DMS 273 (cell line): ENCODE data around the gene FKTN.
"Not testable (repeated sequence)": the region's sequence is repeated elsewhere in the genome, so short reads cannot be mapped to it uniquely, and the experiment has no call there.

Experiments used
- DNase-seq: peaks from one replicate; lab custom pipeline; 2025; ENCODE audit not compliant: unreplicated experiment; lab: John Stamatoyannopoulos, UW

Gene FKTN

DNA sequence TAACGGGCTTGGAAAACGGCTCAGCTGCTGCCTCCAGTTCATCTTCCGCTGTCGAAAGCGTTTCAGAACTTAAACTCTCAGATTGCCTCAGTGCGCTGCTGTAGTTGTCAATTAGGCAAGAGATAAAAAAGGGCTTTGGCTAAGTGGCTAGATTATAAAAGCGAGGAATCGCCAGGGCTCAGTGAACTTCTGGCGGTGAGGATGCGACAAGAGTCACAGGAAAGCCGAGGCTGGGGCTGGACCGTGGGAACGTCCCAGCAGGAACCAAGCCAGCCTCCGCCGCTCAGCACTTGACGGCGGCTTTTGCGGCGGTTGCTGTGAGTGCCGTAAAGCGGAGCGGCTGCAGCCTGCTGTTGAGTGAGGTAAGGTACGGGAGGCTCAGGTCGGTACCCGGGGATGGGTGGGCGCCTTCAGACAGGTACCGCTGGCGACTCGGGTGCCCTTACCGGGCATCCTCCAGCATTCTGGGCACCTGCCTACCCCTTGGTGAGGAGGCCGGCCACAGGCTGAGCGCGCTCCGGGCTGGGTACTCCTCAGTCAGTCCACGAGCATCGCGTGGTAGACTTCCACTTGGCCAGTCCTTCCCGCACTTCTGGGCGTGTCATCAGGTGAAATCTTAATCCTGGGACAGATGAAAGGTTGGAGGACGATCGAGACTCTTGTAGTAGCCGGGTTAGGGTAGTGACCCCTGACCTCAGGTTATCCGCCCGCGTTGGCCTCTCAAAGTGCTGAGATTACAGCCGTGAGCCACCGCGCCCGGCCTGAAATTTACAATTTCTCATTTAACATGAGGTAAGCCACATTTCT is at the start of gene FKTN:
Gene FKTN, plus strand, starts transcription at position 328 of the 807 bp plus-strand sequence. CDS start 16,902 bp downstream, outside the sequence.
- peak; percentile 93 for DNase-seq

DNA sequence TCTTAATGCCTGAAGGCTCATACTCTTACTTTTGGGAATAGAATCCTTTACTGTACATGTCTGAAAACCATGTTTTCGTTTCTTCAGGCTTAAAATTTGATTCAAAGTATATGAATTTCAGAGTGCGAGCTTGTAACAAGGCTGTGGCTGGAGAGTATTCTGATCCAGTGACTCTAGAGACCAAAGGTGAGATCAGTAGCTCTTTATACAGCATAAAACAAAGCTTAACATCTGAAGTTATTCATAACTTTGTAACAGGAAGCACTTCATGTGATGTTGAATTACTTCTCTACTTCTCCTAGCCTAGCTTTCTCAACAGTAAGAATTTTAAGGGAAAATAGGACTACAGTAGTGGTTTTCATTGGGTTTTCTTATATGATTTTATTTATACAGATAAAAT is 49.4 kb upstream of the FKTN start:
- no peak for DNase-seq

DNA sequence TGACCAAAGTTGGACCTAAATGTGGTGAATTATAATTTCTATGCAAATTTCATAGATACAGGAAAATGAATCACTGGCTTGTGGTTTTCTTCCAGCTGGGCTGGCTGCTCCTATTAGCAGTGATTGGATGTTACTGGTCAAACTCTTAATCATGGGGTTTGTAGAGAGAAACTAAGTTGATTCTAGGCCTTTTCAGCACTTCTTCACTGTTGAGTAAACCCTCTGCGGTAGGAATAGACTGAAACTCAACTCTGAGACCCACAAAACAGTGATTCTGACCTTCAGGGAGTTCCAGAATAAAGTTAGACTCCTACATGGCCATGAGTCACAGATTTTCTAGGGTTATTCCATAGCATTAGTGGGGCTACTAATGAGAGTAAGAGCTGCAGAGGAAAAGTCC is 47.9 kb upstream of the FKTN start:
- DNase-seq = no peak

DNA sequence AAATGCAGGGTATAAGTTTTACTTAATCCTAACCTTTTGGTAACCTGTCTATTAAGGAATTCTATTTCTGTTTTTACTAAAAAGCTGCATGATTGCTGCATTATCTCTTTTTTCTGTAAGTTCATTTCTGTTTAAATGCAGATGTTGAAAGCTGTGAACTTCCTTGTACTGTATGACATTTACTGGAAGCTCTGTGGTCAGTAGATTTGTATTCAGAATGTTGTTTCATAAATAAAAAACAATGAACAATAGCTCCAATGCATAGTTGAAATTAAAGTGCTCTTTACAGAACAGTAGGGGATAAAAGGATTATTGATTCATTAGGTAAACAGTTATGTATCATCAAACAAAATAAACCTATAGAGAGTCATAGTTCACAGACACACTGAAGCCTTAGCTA is 46.5 kb upstream of the FKTN start:
- DNase-seq = no peak

DNA sequence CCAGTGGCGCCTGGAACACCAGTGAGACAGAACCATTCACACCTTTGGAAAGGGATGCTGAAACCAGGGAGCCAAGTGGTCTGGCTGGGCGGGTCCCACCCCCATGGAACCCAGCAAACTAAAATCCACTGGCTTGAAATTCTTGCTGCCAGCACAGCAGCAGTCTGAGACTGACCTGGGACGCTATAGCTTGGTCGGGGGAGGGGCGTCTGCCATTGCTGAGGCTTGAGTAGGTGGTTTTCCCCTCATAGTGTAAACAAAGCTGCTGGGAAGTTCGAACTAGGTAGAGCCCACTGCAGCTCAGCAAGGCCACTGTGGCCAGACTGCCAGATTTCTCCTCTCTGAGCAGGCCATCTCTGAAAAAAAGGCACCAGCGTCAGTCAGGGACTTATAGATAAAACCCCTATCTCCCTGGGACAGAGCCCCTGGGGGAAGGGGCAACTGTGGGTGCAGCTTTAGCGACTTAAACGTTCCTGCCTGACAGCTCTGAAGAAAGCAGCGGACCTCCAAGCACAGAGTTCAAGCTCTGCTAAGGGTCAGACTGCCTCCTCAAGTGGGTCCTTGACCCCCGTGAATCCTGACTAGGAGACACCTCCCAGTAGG is 42.0 kb upstream of the FKTN start:
- DNase-seq = no peak

DNA sequence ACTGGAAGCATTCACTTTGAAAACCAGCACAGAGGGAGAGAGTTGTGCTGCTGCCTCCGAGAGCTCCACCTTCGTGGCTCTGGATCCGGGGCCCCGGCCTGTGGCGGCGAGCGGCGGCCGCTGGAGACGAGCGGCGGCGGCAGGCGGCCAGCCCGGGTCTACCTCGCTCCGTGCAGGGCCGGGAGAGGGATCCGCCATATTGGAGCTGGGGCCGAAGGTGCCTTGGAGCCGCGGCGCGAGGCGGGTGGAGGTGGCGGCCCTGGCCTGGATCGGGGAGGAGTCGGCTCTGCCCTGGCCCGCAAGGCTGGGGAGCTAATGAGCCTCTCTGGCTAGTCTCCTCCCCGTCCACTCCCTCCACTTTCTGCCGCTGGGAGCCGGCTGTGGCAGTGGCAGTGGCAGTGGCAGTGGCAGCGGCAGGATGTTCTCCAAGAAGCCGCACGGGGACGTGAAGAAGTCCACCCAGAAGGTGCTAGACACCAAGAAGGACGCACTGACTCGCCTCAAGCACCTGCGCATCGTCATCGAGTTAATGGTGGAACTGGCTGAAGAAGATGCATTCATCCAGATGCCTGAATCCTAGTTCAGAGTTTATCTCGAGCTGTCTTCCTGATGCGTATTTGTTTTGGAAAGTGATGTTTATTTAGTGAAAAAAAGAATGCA is 38.1 kb upstream of the FKTN start:
- DNase-seq = peak; percentile 43

DNA sequence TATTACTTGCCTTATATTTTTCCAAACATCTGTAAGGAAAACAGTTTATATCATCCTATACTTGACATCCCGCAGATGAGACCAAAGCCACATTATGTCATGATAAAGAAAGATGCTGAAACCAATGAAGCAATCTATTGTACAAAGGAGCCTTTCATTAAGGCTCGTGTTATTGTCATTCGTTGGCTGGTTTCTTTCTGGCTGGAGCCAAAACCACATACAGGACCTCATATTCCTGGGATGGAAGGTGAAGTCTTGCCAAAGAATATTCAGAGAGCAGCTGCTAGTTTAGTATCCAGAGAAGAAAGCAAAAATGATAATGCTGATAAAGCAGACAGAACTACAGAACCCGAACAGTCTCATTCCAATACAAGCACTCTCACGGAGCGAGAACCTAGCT is 36.9 kb upstream of the FKTN start:
- not testable (repeated sequence) for DNase-seq

DNA sequence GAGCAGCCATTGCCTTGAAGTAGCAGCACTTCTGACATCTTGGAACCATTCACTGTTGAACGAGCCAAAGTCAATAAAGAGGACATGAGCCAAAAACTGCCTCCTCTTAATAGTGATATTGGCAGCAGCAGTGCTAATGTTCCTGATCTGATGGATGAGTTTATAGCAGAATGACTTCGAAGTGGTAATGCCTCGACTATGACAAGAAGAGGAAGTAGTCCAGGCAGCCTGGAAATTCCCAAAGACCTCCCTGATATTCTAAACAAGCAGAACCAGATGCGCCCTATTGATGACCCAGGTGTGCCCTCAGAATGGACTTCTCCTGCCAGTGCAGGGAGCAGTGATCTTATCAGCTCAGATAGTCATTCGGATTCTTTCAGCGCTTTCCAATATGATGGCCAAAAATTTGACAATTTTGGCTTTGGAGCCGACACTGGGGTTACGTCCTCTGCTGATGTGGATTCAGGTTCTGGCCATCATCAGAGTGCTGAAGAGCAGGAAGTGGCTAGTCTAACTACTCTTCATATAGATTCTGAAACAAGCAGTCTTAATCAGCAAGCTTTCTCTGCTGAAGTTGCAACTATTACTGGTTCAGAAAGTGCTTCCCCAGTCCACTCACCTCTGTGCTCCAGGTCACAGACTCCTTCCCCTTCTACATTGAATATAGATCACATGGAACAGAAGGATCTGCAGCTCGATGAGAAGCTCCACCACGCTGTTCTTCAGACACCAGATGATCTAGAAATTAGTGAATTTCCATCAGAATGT is 35.1 kb upstream of the FKTN start:
- not testable (repeated sequence) for DNase-seq

DNA sequence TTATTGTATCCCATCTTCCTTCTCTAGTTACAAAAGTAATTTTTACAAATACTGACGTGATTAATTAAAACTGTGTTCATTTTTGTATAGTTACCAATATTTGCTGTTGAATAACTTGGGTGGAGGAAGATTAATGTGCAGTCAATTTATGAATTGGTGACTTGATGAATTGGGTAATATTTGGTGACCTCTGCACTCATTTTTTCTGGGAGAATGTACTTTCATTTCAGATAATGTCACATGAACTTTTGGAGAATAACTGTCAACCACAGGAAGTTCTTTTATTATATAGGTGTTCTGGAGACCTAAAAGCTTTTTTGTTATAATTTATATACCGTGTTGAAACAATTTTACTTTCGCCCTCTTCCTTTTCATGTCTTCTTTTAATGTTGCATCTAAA is 26.4 kb upstream of the FKTN start:
- no peak for DNase-seq

DNA sequence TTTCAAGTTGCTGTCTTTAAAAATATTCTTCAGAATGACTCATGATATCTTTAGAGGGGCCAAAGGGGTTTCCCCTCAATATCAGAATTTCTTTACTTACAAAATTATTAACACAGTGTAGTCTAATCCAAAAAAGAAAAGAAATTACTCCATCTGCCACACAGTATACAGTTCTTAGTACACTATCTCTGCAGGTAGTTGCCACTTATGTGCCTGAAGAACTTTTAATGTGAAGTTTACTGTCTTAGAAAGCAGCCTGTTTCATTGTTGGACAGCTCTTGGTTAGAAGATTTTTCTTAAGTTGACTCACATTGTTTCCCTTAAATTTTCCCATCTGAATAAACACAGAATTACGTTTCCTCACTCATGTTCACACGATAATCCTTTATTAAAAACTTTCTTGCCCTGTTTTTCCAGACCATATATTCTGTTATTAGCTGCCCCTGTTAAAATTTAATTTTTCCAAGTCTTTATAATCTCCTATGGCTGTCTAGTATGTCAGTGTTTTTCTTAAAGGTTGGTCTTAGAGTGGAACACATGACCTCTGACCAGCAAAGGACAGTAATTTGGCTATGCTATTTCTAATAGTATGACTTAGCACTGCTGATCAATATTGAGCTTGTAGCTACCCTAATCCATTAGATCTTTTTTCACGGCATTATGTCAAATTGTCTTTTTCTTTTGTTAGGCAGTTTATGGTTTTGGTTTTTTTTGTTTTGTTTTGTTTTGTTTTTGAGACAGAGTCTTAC is 21.8 kb upstream of the FKTN start:
- no peak for DNase-seq

DNA sequence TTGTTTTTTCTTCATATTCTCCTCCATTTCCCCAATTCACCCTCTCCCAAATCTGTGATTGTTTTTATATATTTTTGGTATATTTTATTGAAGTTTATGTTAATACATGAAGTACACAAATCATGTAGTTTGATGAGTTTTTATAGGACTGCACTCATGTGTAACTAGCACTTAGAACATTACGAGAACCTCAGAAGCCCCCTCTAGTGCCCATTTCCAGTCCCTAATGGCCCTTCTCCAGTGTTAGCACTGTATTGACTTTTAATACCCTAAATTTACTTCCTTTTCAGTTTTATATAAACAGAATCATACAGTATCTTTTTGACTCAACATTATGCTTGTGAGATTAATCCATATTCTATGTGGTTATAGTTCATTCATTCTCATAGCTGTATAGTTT is 18.5 kb upstream of the FKTN start:
- peak; percentile 29 for DNase-seq

DNA sequence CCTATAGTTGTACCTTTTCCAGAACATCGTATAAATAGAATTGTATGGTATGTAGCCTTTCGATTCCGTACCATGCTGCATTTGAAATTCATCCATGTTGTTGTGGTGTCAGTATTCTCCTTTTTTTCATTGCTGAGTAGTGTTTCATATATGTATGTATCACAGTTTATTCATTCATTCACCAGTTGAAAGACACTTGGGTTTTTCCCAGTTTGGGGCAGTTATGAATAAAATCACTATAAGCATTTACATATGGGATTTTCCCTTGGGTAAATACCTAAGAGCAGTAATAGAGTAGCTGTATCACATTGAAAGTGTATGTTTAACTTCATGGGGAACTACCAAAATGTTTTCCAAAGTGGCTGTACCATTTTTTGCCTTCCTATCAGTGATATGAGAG is 16.1 kb upstream of the FKTN start:
- no peak for DNase-seq

DNA sequence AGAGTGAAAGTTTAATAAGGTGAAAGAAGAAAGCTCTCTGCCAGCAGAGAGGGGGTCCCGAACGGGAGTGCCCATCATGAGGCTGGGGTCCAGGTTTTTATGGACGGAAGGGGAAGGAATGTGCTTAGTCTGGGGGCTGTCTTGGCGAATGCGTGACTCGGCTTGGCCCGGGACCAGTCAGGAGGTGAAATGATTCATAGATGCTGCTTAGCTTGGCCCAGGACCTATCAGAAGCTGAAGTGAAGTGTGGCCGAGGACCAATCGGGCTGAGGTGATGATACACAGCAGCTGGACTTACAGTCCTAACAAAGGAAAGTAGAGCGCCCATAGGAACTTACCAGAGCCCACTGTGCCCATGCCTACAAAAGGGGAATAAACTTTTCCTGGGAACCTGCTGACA is 3.9 kb upstream of the FKTN start:
- peak; percentile 30 for DNase-seq

DNA sequence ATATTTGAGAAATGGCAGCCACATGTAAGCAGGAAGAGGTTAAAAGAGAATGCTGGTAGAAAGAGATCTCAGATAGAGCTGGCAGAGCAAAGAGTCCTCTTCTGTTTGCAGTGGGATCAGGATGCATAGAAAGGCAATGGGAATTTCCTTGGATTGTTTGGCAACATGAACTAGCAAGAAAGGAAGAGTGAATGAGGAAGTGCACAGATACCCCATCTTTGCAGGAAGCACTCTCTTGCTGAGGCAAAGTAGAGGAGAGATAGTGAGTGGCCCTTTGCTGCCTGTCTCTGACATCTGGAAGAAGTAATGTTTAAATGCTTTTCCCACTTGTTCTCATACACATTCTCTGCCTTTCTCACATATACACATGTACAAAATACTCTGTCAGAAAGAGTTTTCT is 14.5 kb downstream of the FKTN start:
- DNase-seq = no peak

DNA sequence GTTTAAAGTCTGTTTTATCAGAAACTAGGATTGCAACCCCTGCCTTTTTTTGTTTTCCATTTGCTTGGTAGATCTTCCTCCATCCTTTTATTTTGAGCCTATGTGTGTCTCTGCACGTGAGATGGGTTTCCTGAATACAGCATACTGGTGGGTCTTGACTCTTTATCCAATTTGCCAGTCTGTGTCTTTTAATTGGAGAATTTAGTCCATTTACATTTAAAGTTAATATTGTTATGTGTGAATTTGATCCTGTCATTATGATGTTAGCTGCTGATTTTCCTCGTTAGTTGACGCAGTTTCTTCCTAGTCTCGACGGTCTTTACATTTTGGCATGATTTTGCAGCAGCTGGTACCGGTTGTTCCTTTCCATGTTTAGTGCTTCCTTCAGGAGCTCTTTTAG is 22.0 kb downstream of the FKTN start:
- DNase-seq = not testable (repeated sequence)

DNA sequence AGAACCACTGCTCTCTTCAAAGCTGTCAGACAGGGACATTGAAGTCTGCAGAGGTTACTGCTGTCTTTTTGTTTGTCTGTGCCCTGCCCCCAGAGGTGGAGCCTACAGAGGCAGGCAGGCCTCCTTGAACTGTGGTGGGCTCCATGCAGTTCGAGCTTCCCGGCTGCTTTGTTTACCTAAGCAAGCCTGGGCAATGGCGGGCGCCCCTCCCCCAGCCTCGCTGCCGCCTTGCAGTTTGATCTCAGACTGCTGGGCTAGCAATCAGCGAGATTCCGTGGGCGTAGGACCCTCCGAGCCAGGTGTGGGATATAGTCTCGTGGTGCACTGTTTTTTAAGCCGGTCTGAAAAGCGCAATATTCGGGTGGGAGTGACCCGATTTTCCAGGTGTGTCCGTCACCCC is 23.6 kb downstream of the FKTN start:
- not testable (repeated sequence) for DNase-seq

DNA sequence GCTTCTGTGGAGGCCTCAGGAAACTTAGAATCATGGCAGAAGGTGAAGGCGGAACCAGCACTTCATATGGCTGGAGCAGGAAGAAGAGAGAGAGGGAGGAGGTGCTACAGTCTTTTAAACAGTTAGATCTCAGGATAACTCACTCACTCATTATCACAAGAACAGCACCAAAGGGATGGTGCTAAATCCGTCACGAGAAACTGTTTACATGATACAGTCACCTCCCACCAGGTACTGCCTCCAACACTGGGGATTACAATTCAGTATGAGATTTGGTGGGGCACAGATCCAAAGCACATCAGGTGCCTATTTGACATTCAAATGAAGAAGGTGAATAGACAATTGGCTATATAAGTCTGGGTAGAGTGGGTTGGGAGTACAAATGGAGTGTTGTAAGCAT is 35.2 kb downstream of the FKTN start:
- no peak for DNase-seq

DNA sequence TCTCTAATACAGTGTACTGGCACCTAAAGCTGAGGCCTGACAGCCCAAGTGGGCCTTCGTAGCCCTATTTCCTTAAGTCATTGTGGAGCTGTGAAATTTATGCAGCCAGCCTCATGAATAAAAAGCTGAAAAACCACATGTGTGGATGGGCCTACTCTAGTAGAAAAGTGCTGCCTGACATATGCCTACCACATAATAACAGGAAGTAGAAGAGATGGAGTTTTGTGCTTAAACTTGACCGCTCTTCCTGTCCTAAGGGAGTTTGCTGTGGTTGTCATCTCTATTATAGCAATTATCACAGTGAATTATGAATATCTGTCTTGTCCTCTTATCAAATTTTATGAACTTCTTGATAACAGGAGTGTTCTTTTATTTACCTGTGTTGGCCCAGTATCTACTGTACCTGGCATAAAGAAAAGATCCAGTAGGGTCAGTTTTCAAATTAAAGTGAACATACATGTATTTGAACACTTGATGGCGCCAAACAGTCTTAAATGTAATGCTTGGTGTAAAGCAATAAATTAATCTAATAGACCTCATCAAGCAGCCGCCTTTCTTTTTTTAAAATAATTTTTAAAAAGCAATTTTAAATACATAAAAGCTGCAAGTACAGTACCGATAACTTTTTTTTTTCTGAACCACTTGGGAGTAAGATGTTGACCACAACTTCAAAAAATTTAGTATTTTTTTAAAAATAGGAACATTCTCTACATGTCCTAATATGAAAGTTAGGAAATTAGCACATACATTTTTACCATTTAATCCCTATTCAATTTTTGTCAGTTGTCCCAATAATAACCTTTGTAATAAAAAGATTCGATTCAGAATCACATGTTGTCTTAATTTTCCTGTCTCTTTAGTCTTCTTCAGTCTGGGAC is 51.0 kb downstream of the FKTN start:
- peak; percentile 81 for DNase-seq

DNA sequence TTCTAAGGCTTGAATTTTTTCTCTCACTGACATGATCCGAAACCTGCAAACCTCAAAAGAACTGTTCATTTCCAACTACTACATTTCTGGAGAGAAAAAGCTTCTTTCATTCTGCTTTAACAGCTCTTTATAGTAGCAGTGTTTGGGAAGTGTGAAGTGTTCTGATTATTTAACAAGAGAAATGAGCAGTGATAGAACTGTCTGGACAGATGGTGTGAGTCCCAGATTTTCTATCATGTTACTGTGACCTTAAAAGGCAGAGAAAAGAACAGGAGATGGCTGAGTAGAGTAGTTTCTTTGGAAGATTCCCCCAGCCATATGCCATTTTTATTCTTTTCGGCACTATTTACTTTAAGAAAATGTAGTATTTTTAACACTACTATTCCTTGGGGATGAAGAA is 63.1 kb downstream of the FKTN start:
- DNase-seq = peak; percentile 76

DNA sequence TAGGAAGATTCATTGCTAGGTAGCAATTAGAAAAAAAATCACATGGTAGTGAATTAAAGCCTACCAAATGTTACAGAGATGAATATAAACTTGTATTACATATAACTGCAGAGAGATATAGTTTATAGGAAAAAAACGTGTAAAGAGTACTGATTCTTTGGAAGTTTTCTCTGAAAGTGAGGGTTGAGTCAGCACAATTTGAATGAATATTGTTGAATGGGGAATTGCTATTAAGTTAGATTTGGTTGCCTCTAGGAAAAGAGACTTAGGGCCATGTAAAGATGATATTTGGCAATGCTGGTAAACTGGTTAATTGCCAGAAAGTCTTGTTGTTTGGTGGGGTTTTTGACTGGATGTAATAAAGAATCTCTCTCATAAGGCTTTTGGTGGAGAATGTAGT is 67.2 kb downstream of the FKTN start:
- no peak for DNase-seq
